ENCODE results near the gene MGAT1. TPM values are rescaled to one million over a fixed set of nuclear protein-coding genes. Genes with fewer than 3 reads are reported as not detected.

MGAT1 gene
- total and polyA plus RNA-seq, 2 donors from 2014 or later, result 73.3 to 132 TPM

DNA sequence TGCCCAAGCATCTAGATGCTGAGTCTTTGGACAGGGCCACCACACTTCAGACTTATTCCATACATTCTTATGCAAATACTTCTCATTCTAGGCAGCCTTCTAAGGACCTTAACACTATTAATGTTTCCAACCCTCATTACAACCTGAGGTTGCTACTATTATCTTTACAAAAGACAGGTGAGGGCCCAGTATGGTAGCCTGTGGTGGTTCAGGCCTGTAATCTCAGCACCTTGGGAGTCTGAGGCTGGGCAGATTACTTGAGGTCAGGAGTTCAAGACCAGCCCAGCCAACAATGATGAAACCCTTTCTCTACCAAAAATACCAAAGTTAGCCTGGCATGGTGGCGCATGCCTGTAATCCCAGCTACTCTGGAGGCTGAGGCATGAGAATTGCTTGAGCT is 42.3 kb upstream of the MGAT1 start:
- TF ChIP-seq, protein P1, sequence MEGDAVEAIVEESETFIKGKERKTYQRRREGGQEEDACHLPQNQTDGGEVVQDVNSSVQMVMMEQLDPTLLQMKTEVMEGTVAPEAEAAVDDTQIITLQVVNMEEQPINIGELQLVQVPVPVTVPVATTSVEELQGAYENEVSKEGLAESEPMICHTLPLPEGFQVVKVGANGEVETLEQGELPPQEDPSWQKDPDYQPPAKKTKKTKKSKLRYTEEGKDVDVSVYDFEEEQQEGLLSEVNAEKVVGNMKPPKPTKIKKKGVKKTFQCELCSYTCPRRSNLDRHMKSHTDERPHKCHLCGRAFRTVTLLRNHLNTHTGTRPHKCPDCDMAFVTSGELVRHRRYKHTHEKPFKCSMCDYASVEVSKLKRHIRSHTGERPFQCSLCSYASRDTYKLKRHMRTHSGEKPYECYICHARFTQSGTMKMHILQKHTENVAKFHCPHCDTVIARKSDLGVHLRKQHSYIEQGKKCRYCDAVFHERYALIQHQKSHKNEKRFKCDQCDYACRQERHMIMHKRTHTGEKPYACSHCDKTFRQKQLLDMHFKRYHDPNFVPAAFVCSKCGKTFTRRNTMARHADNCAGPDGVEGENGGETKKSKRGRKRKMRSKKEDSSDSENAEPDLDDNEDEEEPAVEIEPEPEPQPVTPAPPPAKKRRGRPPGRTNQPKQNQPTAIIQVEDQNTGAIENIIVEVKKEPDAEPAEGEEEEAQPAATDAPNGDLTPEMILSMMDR (IDR thresholded peaks at IDR 0.05; ENCODE audit: borderline replicate concordance, extremely low read depth, insufficient read depth), result no peak
- no peak for FAIRE-seq
- Histone ChIP-seq H3K27ac (ENCODE audit: low read depth in 2 of 2, low read length in 2 of 2) (no peak overlapping the region), H3K27me3 (ENCODE audit: control insufficient read depth, insufficient read depth, low read length) (no peaks in the 10 kb centered on the region), H3K9me3 (ENCODE audit: control insufficient read depth in 2 of 3, insufficient read depth in 1 of 3, low read length in 3 of 3) (peaks cover 0 to 13% (median 2%) of the 10 kb centered on the region in 3 donors), H3K9ac (ENCODE audit: low read length in 3 of 3) (no peak overlapping the region), H3K36me3 (ENCODE audit: control insufficient read depth in 2 of 3, insufficient read depth in 3 of 3, low read length in 3 of 3) (peaks cover 5 to 17% (median 11%) of the 10 kb centered on the region in 3 donors), H3K4me3 (ENCODE audit: low read length in 3 of 3) (no peak overlapping the region), H3K4me1 (ENCODE audit: control insufficient read depth in 2 of 3, insufficient read depth in 2 of 3, low read depth in 1 of 3, low read length in 3 of 3) (no peaks in the 10 kb centered on the region)
- no peak for DNase-seq
- intact Hi-C loops (cut with DNase I), result no loop called here

DNA sequence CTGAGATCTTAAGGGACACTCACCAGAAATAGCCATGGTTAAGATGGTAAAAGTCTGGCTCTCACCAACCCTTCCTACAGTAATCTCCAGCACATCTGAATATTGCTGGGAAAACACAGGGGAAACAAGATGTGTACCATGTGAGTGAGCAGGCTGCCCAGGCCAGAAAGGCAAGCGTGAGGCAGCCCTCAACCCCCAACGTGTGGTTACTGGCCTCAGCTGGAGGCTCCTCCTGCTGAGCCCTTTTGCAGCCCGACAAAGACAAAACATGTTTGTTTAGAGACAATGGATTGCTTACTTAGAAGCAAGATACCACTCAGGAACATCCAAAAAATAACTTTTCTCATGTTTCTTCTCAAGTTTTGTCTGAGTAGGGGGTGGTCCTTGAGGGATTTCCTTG is 41.8 kb upstream of the MGAT1 start:
- Histone ChIP-seq H3K36me3 (ENCODE audit: control insufficient read depth in 2 of 3, insufficient read depth in 3 of 3, low read length in 3 of 3) (peaks cover 1 to 13% (median 7%) of the 10 kb centered on the region in 3 donors), H3K4me3 (ENCODE audit: low read length in 3 of 3) (no peak overlapping the region), H3K9ac (ENCODE audit: low read length in 3 of 3) (no peak overlapping the region), H3K27me3 (ENCODE audit: control insufficient read depth, insufficient read depth, low read length) (no peaks in the 10 kb centered on the region), H3K27ac (ENCODE audit: low read depth in 2 of 2, low read length in 2 of 2) (no peak overlapping the region), H3K4me1 (ENCODE audit: control insufficient read depth in 2 of 3, insufficient read depth in 2 of 3, low read depth in 1 of 3, low read length in 3 of 3) (no peaks in the 10 kb centered on the region), H3K9me3 (ENCODE audit: control insufficient read depth in 2 of 3, insufficient read depth in 1 of 3, low read length in 3 of 3) (peaks cover 0 to 9% (median 0%) of the 10 kb centered on the region in 3 donors)
- FAIRE-seq, result no peak
- DNase-seq, result no peak
- intact Hi-C loops (cut with DNase I), result no loop called here
- TF ChIP-seq, protein P1 (IDR thresholded peaks at IDR 0.05; ENCODE audit: borderline replicate concordance, extremely low read depth, insufficient read depth), result no peak

- Histone ChIP-seq H3K4me3 (ENCODE audit: low read length in 3 of 3) (no peak overlapping the region), H3K4me1 (ENCODE audit: control insufficient read depth in 2 of 3, insufficient read depth in 2 of 3, low read depth in 1 of 3, low read length in 3 of 3) (no peaks in the 10 kb centered on the region), H3K9ac (ENCODE audit: low read length in 3 of 3) (no peak overlapping the region), H3K9me3 (ENCODE audit: control insufficient read depth in 2 of 3, insufficient read depth in 1 of 3, low read length in 3 of 3) (no peaks in the 10 kb centered on the region), H3K36me3 (ENCODE audit: control insufficient read depth in 2 of 3, insufficient read depth in 3 of 3, low read length in 3 of 3) (peaks cover 0 to 11% (median 3%) of the 10 kb centered on the region in 3 donors), H3K27ac (ENCODE audit: low read depth in 2 of 2, low read length in 2 of 2) (no peak overlapping the region), H3K27me3 (ENCODE audit: control insufficient read depth, insufficient read depth, low read length) (no peaks in the 10 kb centered on the region)
- intact Hi-C loops (cut with DNase I), result no loop called here
- DNase-seq (no peak), FAIRE-seq (no peak)
- TF ChIP-seq, protein P1 (IDR thresholded peaks at IDR 0.05; ENCODE audit: borderline replicate concordance, extremely low read depth, insufficient read depth), result no peak
These were observed 37.3 kb upstream of the MGAT1 start for GRCh38 chr5:180839935-180840334.

- no peak for FAIRE-seq
- Histone ChIP-seq H3K4me1 (ENCODE audit: control insufficient read depth in 2 of 3, insufficient read depth in 2 of 3, low read depth in 1 of 3, low read length in 3 of 3) (no peaks in the 10 kb centered on the region), H3K9me3 (ENCODE audit: control insufficient read depth in 2 of 3, insufficient read depth in 1 of 3, low read length in 3 of 3) (no peaks in the 10 kb centered on the region), H3K36me3 (ENCODE audit: control insufficient read depth in 2 of 3, insufficient read depth in 3 of 3, low read length in 3 of 3) (peaks cover 0 to 14% (median 9%) of the 10 kb centered on the region in 3 donors), H3K27me3 (ENCODE audit: control insufficient read depth, insufficient read depth, low read length) (no peaks in the 10 kb centered on the region), H3K9ac (ENCODE audit: low read length in 3 of 3) (no peak overlapping the region), H3K27ac (ENCODE audit: low read depth in 2 of 2, low read length in 2 of 2) (no peak overlapping the region), H3K4me3 (ENCODE audit: low read length in 3 of 3) (no peak overlapping the region)
- TF ChIP-seq, protein P1 (IDR thresholded peaks at IDR 0.05; ENCODE audit: borderline replicate concordance, extremely low read depth, insufficient read depth), result no peak
- intact Hi-C loops (cut with DNase I), result no loop called here
- no peak for DNase-seq
These were observed 36.6 kb upstream of the MGAT1 start for GRCh38 chr5:180839227-180839626.
